NCI-H2029 (cell line): ENCODE data around the gene FGD5.

Experiments used
- DNase-seq: peaks from one replicate; lab custom pipeline; 2025; lab: John Stamatoyannopoulos, UW

The FGD5 gene

GRCh38 chr3:14906355-14906971 lies 87.7 kb downstream of the FGD5 start:
- no peak for DNase-seq

- DNase-seq: no peak
These were observed 88.5 kb downstream of the FGD5 start for GRCh38 chr3:14907043-14907966.

DNA sequence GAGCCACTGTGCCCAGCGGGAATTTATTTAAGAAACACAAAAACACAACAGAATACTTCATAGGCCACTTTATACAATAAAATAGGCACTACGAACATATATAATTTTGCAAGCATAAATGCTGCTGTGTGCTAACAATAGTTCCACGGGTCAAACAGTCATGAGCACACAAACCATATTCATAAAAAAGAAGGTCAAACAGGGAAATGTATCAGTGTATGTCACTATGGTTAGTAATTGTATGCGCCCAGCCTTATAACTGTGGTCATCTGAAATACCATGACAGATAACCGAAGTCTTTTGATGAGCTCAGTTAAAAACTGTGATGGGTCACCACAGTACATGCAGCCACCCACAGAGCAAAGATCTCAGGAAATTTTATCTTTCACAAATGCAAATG lies 90.5 kb downstream of the FGD5 start:
- DNase-seq: no peak

GRCh38 chr3:14911651-14912050 lies 92.9 kb downstream of the FGD5 start:
- DNase-seq: no peak

- DNase-seq: no peak
These were observed 94.5 kb downstream of the FGD5 start for GRCh38 chr3:14913071-14913925.

DNA sequence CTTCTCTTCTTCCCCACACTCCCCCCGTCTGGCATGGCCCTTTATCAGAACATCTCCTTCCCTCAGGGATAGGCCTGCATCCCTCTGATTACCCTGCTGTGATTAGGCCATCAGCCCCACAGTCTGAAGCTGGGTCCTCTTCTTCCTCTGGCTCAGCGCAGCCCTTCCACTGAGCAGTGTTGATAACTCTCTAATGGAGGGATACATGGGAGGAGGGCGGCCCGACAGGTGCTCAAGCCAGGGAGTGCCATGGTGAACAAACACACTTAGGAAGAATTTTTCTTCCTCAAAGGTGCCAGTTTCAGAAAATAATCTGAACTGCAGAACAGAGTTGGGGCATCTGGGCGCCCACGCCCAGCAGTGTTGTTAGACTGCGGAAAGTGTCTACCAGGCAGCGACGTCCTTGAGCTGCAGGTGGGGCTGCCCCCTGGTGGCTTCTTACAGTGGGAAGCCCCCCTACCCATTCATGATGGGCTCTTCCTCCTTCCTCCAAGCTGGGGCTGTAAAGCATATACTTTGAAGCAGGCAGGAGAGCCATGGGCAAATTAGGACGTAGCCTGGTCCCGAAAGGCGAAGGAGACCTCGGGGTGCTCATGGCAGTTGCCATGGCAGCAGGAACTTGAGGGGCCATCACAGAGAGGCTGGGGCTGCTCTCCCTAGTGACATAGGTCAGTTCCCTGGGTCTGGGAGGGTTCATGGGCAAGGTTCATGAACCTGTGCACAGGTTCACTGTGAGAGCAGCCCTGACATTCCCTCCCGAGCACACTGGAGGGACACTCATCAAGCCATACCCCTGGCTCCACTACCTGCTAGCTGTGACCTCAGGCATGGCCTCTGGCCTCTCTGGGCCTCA lies 95.4 kb downstream of the FGD5 start:
- no peak for DNase-seq

DNA sequence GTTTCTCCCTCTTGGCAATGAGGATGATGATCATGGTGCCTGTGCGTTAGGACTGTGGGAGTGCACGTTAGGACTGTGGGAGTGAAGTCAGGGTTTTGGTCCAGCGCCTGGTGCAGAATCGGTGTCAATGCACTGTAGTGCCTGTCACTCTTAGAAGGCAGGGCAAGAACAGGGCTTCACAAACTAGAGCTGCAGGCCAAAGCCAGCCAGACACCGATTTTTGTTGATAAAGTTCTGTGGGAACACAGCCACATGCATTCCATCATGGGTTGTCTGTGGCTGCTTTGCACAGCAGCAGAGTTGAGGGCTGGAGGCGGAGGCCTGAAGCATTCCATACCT lies 96.0 kb downstream of the FGD5 start:
- no peak for DNase-seq

- DNase-seq: no peak
These were observed 97.0 kb downstream of the FGD5 start for GRCh38 chr3:14915636-14916222.

DNA sequence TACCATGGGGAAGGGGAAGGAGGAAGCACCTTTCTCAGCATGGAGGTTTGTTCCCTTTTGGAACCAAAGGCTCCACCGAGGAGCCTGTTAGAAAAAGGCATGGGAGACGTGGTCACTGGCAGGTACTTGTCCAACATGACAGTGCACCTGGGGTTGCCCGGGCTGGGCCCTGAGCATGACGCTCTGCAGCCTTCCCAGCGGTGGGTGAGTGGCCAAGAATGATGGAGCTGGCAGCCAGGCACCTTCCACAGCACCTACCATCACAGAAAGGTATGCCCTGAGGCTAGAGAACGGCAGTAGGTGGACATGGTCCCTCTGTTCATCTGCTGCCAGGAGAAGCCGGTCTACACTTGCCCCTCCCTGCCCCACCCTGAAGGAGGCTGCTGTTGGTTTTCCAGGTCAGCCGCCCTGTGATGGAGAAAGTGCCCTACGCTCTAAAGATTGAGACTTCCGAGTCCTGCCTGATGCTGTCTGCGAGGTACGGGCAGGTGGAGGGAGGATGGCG lies 99.6 kb downstream of the FGD5 start:
- no peak for DNase-seq

- DNase-seq: no peak
These were observed 101.8 kb downstream of the FGD5 start for GRCh38 chr3:14920536-14920935.

DNA sequence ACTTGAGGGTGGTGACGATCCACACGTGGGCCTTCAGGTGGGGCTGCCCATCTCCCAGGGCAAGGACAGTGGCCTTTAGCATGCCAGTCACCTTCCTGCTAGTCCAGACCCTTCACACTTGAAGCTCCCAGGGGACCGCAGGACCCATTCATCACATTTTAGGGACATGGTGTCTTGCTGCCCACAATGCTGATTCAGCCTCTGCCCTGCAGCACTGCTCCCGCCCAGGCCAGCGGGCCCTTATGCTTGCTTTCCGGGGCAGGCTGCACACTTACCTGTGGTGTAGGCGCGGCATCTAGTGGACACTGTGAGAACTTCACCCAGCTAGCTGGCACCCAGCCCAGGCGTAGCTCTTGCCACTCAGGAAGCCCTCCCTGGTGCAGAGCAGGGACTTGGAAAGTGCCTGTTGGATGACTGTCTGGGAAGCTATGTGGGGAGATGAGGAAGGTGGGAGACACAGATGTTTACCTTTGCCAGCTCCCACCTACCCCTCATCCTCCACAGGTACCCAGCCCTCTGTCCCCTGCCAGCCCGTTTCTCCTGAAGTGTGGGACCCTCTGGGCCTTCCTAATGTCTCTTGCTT lies 102.4 kb downstream of the FGD5 start:
- peak; percentile 85 for DNase-seq

- no peak for DNase-seq
These were observed 103.3 kb downstream of the FGD5 start for GRCh38 chr3:14921811-14922705.

DNA sequence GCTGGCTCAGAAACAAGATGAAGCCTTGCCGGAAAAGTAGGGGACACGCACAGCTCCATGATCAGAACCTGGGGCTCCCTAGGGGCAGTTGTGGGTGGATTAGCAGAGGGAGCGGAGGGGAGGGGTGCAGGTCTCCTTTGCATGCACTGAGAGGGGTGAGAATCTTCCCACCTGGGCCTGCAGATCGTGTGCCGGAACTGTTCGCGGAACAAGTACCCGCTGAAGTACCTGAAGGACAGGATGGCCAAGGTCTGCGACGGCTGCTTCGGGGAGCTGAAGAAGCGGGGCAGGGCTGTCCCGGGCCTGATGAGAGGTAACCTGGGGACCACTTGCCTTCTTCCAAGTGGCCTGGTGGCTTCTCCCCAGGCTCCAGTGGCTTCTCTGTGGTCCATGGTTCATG lies 104.1 kb downstream of the FGD5 start:
- no peak for DNase-seq

DNA sequence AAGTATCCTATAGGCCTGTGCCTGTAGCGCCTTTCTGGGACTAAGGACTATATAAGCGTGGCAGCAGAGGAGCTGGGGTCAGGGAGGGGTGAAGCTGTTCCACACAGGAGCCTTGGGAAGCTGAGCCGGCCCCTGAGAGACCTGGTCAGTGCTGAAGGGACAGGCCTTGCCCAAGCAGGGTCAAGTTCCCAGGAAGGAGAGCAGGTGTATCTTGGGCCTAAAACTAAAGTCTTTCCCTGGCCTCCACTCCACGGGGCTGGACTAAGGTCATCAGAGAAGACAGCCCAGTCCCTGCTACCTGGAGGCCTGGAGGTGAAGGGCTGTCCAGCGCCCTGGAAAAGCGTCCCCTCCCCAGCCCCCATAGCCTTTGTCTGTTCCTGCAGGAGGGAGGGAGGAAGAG lies 104.7 kb downstream of the FGD5 start:
- DNase-seq: no peak

DNA sequence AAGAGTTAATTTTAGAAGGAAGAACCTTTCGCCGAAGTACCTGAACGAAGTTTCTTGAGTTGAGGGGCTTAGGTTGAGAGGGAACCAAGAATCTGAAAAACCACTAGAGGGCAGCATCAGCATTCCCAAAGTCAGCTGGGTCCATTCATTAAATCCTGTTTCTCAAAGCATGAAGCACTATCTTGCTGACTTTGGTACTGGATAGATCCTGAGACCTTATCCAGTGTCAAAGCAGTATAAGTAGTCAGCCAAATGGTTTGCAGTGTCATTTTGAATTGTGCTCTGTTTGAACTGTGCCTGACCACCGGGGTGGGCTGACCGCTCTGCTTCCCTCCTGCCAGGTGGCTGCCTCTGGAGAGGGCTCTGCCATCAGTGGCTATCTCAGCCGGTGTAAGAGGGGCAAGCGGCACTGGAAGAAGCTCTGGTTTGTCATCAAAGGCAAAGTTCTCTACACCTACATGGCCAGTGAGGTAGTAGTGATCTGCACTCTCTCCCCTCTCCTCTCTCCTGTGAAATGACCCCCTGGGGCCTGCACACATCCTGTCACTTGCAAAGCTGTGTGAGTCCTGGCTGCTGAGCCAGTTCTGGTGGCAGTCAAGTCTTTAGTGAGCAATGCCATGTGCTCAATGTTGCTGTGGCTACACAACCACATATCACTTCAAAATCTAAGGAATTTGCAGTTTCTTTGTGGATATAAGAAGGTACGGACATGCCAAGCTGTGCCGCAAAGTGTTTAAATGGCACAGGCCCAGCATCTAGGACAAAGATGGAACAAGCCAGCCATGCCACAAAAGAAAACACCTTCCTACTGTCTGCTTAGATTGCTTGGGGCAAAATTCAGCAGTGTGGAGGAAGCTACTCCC lies 107.2 kb downstream of the FGD5 start:
- DNase-seq: peak; percentile 74

GRCh38 chr3:14926592-14926991 lies 107.8 kb downstream of the FGD5 start:
- DNase-seq: no peak

GRCh38 chr3:14927308-14927707 lies 108.5 kb downstream of the FGD5 start:
- no peak for DNase-seq

DNA sequence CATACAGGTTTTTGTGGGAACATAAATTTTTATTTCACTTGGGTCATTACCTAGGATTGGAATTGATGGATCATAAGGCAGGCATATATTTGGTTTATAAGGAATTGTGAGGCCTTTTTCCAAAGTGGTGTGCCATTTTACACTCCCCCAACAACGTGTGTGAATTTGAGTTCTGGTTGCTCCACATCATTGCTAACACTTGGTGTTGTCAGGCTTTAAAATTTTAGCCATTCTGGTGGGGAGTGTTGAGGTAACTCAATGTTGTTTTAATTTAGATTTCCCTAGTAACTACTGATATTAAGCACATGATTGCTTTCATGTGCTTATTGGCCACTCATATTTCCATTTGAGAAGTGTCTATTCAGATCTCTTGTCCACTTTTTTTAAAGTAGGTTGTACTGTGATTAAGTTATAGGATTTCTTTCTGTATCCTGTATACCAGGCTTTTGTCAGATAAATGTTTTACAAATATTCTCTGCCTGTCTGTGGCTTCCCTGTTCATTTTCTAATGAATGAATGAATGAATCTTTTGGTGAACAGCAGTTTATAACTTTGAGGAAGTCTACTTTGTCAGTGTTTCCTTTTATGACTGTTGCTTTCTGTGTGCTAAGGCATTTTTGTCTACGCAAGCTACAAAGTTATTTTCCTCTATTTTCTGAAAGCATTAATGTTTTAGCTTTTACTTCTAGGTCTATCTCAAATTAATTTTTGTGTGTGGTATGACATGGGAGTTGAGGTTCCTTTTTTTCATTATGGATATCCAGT lies 110.7 kb downstream of the FGD5 start:
- DNase-seq: no peak
